ENCODE results near the gene GALNS. TPM values are rescaled to one million over a fixed set of nuclear protein-coding genes. Genes with fewer than 3 reads are reported as not detected.

Gene GALNS
- total and polyA plus RNA-seq, 2 of the 4 experiments (the other 2 are of a cell fraction) = 7.2 to 32.5 TPM

DNA sequence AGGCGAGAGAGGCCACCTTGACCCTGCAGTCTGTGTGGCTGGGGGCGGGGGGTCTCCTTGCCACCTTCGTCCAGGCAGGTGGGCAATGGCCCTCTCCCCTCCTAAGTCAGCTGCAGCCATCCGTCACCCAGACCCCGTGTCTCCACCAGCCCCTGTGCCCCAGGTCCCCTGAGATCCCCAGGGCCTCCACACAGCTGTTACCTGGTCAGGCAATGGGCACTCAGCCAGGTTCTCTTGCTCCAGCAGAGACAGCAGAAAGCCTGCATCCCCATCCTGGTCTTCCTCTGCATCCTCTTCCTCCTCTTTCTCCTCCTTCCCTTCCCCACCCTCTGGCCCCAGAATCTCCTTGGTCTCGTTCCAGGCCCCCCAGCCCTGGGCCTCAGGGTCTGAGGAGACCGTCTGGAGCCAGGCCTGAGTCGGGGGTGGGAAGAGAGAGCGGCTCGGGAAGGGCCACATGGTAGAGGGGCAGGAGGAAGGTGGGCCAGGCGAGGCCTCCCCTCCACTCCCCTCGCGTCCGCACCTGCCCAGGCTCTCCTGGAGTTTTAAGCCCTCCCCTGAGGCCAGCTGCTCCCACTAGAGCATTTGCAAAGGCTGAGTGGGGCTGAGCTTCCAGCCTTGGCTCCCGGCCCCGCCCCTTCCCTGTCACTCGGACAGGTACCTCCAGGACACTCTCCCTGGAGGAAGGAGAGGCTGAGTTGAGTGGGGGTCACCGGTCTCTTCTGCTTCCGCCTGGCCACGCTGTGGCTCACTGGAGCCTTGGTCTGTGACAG, 9.6 kb upstream of the GALNS start, which contains the start of gene PABPN1L:
TSS of gene PABPN1L (minus strand) at position 510 of the 770 bp plus-strand sequence. CDS start at position 456, 54 bp downstream.
- CTCF ChIA-PET = no interaction called here
- no peak within 1 kb of the TSS for H3K14ac ChIP-seq (replicated peaks; ENCODE audit: low read depth, low read length)
- H4K91ac ChIP-seq (ENCODE audit: insufficient read depth, low read depth, low read length) = no peak within 1 kb of the TSS
- no peak within 1 kb of the TSS for H2AK9ac ChIP-seq (replicated peaks; ENCODE audit: low read depth, low read length, poor library complexity)
- no peaks in the 10 kb centered on the region for H3K4me1 ChIP-seq (ENCODE audit: control insufficient read depth, insufficient read depth, low read length)
- H2BK20ac ChIP-seq (ENCODE audit: low read depth, low read length) = no peak within 1 kb of the TSS
- H3K56ac ChIP-seq (ENCODE audit: extremely low read depth, insufficient read depth, low read length) = no peak within 1 kb of the TSS
- H3K27me3 ChIP-seq (ENCODE audit: control insufficient read depth, insufficient read depth, low read length) = peaks cover 24% of the 10 kb centered on the region
- peaks cover 7% of the 10 kb centered on the region; the same call in 1 of the 2 replicates for H3K36me3 ChIP-seq (ENCODE audit: control insufficient read depth, insufficient read depth, low read length)
- TF ChIP-seq CHD1 (IDR thresholded peaks at IDR 0.05; ENCODE audit: low read depth, low read length) (no peak), POLR2A (IDR thresholded peaks at IDR 0.05; ENCODE audit: low read depth, low read length) (no peak), MAFK (IDR thresholded peaks at IDR 0.05; ENCODE audit: low read depth, low read length) (no peak), MXI1 (IDR thresholded peaks at IDR 0.05; ENCODE audit: borderline replicate concordance, low read depth, low read length) (no peak), FOS (IDR thresholded peaks at IDR 0.05; ENCODE audit: low read depth, low read length) (no peak), RFX5 (IDR thresholded peaks at IDR 0.05; ENCODE audit: low read depth, low read length) (no peak), RAD21 (IDR thresholded peaks at IDR 0.05; ENCODE audit: low read length) (no peak)
- TF ChIP-seq, protein P1, sequence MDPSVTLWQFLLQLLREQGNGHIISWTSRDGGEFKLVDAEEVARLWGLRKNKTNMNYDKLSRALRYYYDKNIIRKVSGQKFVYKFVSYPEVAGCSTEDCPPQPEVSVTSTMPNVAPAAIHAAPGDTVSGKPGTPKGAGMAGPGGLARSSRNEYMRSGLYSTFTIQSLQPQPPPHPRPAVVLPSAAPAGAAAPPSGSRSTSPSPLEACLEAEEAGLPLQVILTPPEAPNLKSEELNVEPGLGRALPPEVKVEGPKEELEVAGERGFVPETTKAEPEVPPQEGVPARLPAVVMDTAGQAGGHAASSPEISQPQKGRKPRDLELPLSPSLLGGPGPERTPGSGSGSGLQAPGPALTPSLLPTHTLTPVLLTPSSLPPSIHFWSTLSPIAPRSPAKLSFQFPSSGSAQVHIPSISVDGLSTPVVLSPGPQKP (IDR thresholded peaks at IDR 0.05; ENCODE audit: borderline replicate concordance, low read depth, low read length) = no peak
- TF ChIP-seq, protein P2, sequence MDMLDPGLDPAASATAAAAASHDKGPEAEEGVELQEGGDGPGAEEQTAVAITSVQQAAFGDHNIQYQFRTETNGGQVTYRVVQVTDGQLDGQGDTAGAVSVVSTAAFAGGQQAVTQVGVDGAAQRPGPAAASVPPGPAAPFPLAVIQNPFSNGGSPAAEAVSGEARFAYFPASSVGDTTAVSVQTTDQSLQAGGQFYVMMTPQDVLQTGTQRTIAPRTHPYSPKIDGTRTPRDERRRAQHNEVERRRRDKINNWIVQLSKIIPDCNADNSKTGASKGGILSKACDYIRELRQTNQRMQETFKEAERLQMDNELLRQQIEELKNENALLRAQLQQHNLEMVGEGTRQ (IDR thresholded peaks at IDR 0.05; ENCODE audit: low read depth, low read length) = no peak
- TF ChIP-seq, protein P3, sequence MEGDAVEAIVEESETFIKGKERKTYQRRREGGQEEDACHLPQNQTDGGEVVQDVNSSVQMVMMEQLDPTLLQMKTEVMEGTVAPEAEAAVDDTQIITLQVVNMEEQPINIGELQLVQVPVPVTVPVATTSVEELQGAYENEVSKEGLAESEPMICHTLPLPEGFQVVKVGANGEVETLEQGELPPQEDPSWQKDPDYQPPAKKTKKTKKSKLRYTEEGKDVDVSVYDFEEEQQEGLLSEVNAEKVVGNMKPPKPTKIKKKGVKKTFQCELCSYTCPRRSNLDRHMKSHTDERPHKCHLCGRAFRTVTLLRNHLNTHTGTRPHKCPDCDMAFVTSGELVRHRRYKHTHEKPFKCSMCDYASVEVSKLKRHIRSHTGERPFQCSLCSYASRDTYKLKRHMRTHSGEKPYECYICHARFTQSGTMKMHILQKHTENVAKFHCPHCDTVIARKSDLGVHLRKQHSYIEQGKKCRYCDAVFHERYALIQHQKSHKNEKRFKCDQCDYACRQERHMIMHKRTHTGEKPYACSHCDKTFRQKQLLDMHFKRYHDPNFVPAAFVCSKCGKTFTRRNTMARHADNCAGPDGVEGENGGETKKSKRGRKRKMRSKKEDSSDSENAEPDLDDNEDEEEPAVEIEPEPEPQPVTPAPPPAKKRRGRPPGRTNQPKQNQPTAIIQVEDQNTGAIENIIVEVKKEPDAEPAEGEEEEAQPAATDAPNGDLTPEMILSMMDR (conservative IDR thresholded peaks at IDR 0.05; ENCODE audit: low read depth, low read length) = no peak
- no TSS peak for BruUV-seq (replicated peaks)
- no peak for DNase-seq
- H3K9me1 ChIP-seq (ENCODE audit: insufficient read depth, low read length) = no peaks in the 10 kb centered on the region
- dilution Hi-C loops (cut with HindIII; ENCODE audit: low sequenced_read_pairs, unreplicated experiment) = no loop called here
- POLR2A ChIA-PET (ENCODE audit: unreplicated experiment) = no interaction called here
- intact Hi-C loops (cut with micrococcal nuclease) = no loop called here
- H4K5ac ChIP-seq (ENCODE audit: low read depth, low read length) = no peak within 1 kb of the TSS
- no peak within 1 kb of the TSS for H3K23ac ChIP-seq (ENCODE audit: low read depth, low read length)
- in situ Hi-C loops (cut with MboI; ENCODE audit: low sequenced_read_pairs) = no loop called here
- no peak for ATAC-seq (ENCODE audit: low read depth)
- no peaks in the 10 kb centered on the region for H3K79me1 ChIP-seq (ENCODE audit: low read depth in 1 of 2, low read length in 2 of 2)
- no peak within 1 kb of the TSS for H3K4me3 ChIP-seq (ENCODE audit: insufficient read depth, low read depth, low read length)
- no peak within 1 kb of the TSS for H4K8ac ChIP-seq (ENCODE audit: low read depth in 2 of 2, low read length in 2 of 2)
- no peak within 1 kb of the TSS for H3K18ac ChIP-seq (ENCODE audit: low read depth, low read length)
- WGBS, 2 experiments (ENCODE audit: extremely low coverage in 2 of 2, insufficient read length in 1 of 2) = 60% methylated on average over 2 of the region's 20 CpGs; no CpG with 5 or more reads in 1 of the 2 experiments
- H4K20me1 ChIP-seq (ENCODE audit: insufficient read depth, low read length) = no peaks in the 10 kb centered on the region
- no peak within 1 kb of the TSS for H3K4me2 ChIP-seq (ENCODE audit: low read depth, low read length)
- no peak within 1 kb of the TSS for H3K9ac ChIP-seq (ENCODE audit: low read depth, low read length)
- no peaks in the 10 kb centered on the region for H3K9me3 ChIP-seq (ENCODE audit: control insufficient read depth, insufficient read depth, low read length)
- H2BK15ac ChIP-seq (ENCODE audit: low read depth, low read length) = no peak within 1 kb of the TSS
- H2BK5ac ChIP-seq (ENCODE audit: low read depth, low read length, poor library complexity, severe bottlenecking) = no peak within 1 kb of the TSS
- no peak within 1 kb of the TSS for H2AFZ ChIP-seq (replicated peaks; ENCODE audit: low read length, poor library complexity)
- no peak within 1 kb of the TSS for H2AK5ac ChIP-seq (ENCODE audit: low read depth, low read length)
- H3K27ac ChIP-seq (ENCODE audit: insufficient read depth, low read length) = no peak within 1 kb of the TSS
- no peak within 1 kb of the TSS for H3K4ac ChIP-seq (ENCODE audit: low read depth, low read length)
- no peak within 1 kb of the TSS for H2BK120ac ChIP-seq (ENCODE audit: low read depth, low read length)

Measured in IMR-90 (cell line).